H1 (cell line): ENCODE data around the gene PGGHG. TPM values are rescaled to one million over a fixed set of nuclear protein-coding genes. Genes with fewer than 3 reads are reported as not detected.

ENCODE experiments used
- CHD1 ChIP-seq: IDR thresholded peaks from 2 replicates; pipeline ENCODE4 v1.6.1; 2012; ENCODE audit warnings: low read depth, low read length, improper control_type of control experiment
- SP1 ChIP-seq: IDR thresholded peaks from 2 replicates; pipeline ENCODE4 v1.6.1; 2011; ENCODE audit warnings: low read depth, low read length
- SUZ12 ChIP-seq: fragments of 200-600 bp; sonication (generic); IDR thresholded peaks from 2 replicates; pipeline ENCODE4 v1.6.1; 2012; ENCODE audit warnings: mild to moderate bottlenecking, inconsistent platforms, low read length, moderate library complexity, mixed read lengths
- TCF12 ChIP-seq: IDR thresholded peaks from 2 replicates; pipeline ENCODE4 v1.6.1; 2011; ENCODE audit warnings: low read depth, mild to moderate bottlenecking, low read length
- polyA plus RNA-seq, 7 experiments: library from polyadenylated mRNA; depleted of rRNA in 3 of 7; stranded (reverse) in 5 of 7; unstranded in 2 of 7; fragments of >200 nt in 5 of 7; fragments of 200-250 nt in 2 of 7; gene quantifications; 1 replicate in 5 of 7; 2 replicates in 1 of 7; 4 replicates in 1 of 7; pipeline versions ENCODE4 v1.2.1 to v1.2.3, GENCODE V29; 2011 to 2013; ENCODE audit warnings: missing spikeins in 2 of 7, mixed read lengths in 2 of 7
- total RNA-seq: library from RNA; stranded (reverse); fragmentation: NEBNext Ultra II Directional; extraction: Animal tissue kit (Norgen Biotek cat#: 25700); gene quantifications from 2 replicates; pipeline ENCODE4 v1.2.1, GENCODE V29; 2021
- TF ChIP-seq, protein P1 (sequence below): IDR thresholded peaks from 2 replicates; pipeline ENCODE4 v1.6.1; 2011; ENCODE audit warnings: low read depth, mild to moderate bottlenecking, low read length; ENCODE audit not compliant: insufficient read depth

PGGHG gene
- total and polyA plus RNA-seq, 2 of the 8 experiments (the other 6 are each of a cell fraction or from before 2014, with no cell fraction given): 34.8 to 60.7 TPM

- TF ChIP-seq CHD1 (no peak), SP1 (no peak), SUZ12 (no peak), TCF12 (no peak)
- TF ChIP-seq, protein P1, sequence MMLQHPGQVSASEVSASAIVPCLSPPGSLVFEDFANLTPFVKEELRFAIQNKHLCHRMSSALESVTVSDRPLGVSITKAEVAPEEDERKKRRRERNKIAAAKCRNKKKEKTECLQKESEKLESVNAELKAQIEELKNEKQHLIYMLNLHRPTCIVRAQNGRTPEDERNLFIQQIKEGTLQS: no peak
These were observed 8.8 kb upstream of the PGGHG start (continued) for GRCh38 chr11:279966-280705.
